Thyroid gland (tissue), 4 donors: ENCODE results near the gene FAIM2.

Experiments
- POLR2A ChIP-seq, 2 donors: fragments of 450-650 bp; IDR thresholded peaks; one replicate each; pipeline ENCODE4 v1.6.1; 2017; ENCODE audit warnings: antibody characterized with exemption in 2 of 2, mild to moderate bottlenecking in 2 of 2, moderate library complexity in 1 of 2
- TF ChIP-seq, protein P1 (sequence below), 6 experiments: fragments of 200-600 bp in 3 of 6; fragments of 450-650 bp in 3 of 6; sonication (generic) in 3 of 6; IDR thresholded peaks; one replicate each; pipeline ENCODE4 v1.5.1; 2016 to 2019; ENCODE audit warnings: antibody characterized with exemption in 6 of 6, mild to moderate bottlenecking in 2 of 6, inconsistent platforms in 1 of 6, moderate library complexity in 1 of 6

DNA sequence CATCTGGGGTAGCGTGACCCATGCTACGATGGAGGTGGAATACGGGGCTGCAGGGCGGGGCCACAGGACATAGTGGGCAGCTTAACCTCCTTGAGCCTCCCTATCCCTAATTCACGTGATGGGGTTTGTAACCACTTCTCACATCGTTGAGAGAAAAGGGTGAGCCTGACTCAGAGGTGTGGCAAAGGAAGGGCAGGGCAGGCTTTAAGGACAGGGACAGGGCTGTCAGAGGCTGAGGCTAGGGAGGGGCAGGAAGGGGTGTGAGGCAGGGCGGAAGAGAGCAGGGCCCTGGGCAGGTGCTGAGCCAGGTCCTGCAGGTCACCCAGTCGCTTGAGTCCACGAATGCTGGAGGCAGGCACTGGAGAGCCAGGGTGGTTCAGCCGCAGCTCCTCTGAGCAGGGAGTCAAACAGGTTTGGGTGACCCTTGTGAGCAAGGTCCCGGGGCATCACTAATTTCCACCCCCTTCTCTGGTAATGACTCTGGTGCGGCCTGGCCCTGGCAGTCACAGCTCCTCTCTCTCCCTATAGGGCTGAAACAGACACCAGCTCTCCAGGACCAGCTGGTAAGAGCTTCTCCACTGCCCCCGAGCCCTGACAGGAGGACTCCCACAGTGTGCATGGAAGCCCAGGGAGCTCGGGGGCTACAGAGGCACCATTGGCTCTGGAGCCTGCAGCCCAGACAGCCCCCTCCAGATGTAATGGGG lies 39.4 kb upstream of the FAIM2 start:
- TF ChIP-seq, protein P1, sequence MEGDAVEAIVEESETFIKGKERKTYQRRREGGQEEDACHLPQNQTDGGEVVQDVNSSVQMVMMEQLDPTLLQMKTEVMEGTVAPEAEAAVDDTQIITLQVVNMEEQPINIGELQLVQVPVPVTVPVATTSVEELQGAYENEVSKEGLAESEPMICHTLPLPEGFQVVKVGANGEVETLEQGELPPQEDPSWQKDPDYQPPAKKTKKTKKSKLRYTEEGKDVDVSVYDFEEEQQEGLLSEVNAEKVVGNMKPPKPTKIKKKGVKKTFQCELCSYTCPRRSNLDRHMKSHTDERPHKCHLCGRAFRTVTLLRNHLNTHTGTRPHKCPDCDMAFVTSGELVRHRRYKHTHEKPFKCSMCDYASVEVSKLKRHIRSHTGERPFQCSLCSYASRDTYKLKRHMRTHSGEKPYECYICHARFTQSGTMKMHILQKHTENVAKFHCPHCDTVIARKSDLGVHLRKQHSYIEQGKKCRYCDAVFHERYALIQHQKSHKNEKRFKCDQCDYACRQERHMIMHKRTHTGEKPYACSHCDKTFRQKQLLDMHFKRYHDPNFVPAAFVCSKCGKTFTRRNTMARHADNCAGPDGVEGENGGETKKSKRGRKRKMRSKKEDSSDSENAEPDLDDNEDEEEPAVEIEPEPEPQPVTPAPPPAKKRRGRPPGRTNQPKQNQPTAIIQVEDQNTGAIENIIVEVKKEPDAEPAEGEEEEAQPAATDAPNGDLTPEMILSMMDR (IDR thresholded peaks at IDR 0.05), result no peak
- no peak for TF ChIP-seq POLR2A (IDR thresholded peaks at IDR 0.05)
